Skeletal muscle satellite cell (primary cell): Measurements from ENCODE around the gene CHSY3.

Experiments
- H3K27me3 ChIP-seq: 2 replicates; pipeline ENCODE4 v1.7.0; 2013; ENCODE audit warnings: low read length; ENCODE audit not compliant: control insufficient read depth, insufficient read depth
- H3K36me3 ChIP-seq: 2 replicates; pipeline ENCODE4 v1.7.0; 2013; ENCODE audit warnings: mild to moderate bottlenecking, control low read depth, low read length; ENCODE audit not compliant: insufficient read depth
- H3K4me1 ChIP-seq: 2 replicates; pipeline ENCODE4 v1.7.0; 2013; ENCODE audit warnings: low read length; ENCODE audit not compliant: control insufficient read depth, insufficient read depth
- H3K4me2 ChIP-seq: 2 replicates; pipeline ENCODE4 v1.7.0; 2013; ENCODE audit warnings: mild to moderate bottlenecking, low read length
- H3K4me3 ChIP-seq: 2 replicates; pipeline ENCODE4 v1.7.0; 2013; ENCODE audit warnings: low read length
- H3K9ac ChIP-seq: 2 replicates; pipeline ENCODE4 v1.7.0; 2013; ENCODE audit warnings: mild to moderate bottlenecking, low read depth, low read length, moderate library complexity
- H3K9me3 ChIP-seq: replicated peaks from 2 replicates; pipeline ENCODE4 v1.7.0; 2013; ENCODE audit warnings: mild to moderate bottlenecking, control low read depth, low read length

The CHSY3 gene

DNA sequence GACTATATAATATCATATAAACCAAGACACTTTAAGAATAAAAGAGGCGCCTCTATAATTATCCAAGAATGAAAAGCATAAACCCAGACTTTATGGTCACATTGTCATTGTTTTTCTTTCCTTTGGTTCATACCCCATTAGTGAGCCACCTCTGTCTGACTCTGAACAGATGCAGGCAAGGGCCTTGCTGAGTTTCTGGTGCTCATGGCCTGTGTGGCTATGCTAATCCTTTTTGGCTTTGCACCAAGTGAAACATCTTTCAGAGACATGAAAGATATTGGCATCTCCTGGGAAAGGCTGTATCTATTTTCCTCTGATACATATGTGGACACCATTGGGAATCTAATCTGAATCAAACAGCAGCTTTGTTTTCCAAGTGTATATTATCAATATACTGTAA is 222.5 kb downstream of the CHSY3 start:
- H3K36me3 ChIP-seq = no peaks in the 10 kb centered on the region
- no peak overlapping the region for H3K9ac ChIP-seq
- no peaks in the 10 kb centered on the region for H3K9me3 ChIP-seq
- no peak overlapping the region for H3K4me2 ChIP-seq
- H3K4me3 ChIP-seq = no peak overlapping the region
- no peaks in the 10 kb centered on the region for H3K27me3 ChIP-seq
- H3K4me1 ChIP-seq = peaks cover 27% of the 10 kb centered on the region

DNA sequence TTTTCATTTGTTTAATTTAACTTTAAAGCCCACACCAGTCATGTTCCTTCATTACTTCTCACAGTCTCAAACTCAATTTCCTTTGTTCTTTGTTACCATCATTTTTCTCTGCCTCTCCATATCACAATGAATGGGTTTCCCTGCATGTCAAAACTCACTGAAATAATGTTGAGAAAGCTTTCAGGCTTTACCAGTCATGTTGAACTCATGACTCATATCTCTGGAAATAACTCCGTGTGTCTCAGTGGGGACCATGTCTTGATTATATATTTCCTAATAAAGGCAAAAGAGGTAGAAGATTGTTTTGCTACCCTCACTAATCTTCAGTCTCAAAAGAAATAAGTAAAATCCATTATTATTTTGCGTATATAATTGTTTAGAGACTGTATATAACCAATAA is 231.2 kb downstream of the CHSY3 start:
- H3K36me3 ChIP-seq = no peaks in the 10 kb centered on the region
- H3K9me3 ChIP-seq = no peaks in the 10 kb centered on the region
- no peak overlapping the region for H3K4me2 ChIP-seq
- H3K27me3 ChIP-seq = no peaks in the 10 kb centered on the region
- H3K9ac ChIP-seq = no peak overlapping the region
- no peak overlapping the region for H3K4me3 ChIP-seq
- H3K4me1 ChIP-seq = peaks cover 38% of the 10 kb centered on the region

GRCh38 chr5:130136300-130136699 is 232.0 kb downstream of the CHSY3 start:
- Histone ChIP-seq H3K4me2 (no peak overlapping the region), H3K4me3 (no peak overlapping the region), H3K9ac (no peak overlapping the region), H3K27me3 (no peaks in the 10 kb centered on the region), H3K4me1 (peaks cover 32% of the 10 kb centered on the region), H3K36me3 (no peaks in the 10 kb centered on the region), H3K9me3 (no peaks in the 10 kb centered on the region)

DNA sequence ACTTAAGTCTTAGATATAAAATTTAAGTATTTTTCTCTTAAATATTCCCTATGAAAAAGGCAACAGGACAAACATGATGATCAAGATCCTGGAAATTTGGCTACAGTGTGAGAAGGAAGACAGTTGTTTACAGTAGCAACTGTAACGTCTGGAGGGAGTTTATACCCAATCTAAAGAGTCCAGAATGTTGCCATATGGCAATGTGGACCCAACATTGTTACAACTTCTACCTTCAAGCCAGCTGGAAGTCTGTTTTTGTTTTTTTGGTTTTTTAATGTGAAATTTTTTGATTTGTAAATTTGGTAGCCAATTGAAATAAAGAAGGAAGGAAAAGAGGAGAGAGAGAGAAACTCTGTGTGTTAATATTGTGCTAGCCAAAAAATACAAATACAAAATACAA is 233.4 kb downstream of the CHSY3 start:
- Histone ChIP-seq H3K27me3 (no peaks in the 10 kb centered on the region), H3K4me2 (no peak overlapping the region), H3K9me3 (no peaks in the 10 kb centered on the region), H3K4me3 (no peak overlapping the region), H3K4me1 (peaks cover 32% of the 10 kb centered on the region), H3K9ac (no peak overlapping the region), H3K36me3 (no peaks in the 10 kb centered on the region)

- Histone ChIP-seq H3K4me2 (peak overlapping the region; percentile 50), H3K27me3 (no peaks in the 10 kb centered on the region), H3K9me3 (no peaks in the 10 kb centered on the region), H3K4me3 (no peak overlapping the region), H3K9ac (peak overlapping the region; percentile 15), H3K4me1 (peaks cover 32% of the 10 kb centered on the region), H3K36me3 (no peaks in the 10 kb centered on the region)
Measured at GRCh38 chr5:130138406-130139045, 234.3 kb downstream of the CHSY3 start.

DNA sequence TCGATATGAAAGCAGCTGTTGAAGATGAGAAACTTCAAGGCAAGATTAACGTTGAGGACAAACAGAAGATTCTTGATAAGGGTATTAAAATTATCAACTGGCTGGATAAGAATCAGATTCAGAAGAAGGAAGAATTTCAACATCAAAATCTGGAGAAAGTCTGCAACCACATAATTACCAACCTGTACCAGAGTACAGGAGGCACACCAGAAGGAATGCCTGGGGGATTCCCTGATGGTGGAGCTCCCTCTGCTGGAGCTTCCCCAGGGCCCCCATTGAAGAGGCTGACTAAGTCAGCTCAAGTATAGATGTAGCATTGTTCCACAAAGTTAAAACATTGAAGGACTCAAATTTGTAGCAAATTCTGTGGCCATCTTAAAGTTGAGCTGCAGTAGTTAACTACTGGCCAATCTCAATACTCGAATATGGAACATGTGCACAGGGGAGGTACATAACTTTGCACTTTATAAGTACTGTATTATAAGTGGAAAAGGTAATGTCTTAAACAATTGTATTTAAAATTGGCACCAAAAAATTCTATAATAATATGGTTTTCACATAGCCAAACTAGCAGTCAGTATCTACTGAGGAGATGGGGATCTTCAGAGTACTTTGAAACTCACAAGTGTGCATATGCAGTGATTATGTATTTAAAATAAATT is 237.5 kb downstream of the CHSY3 start:
- no peak overlapping the region for H3K4me3 ChIP-seq
- H3K9ac ChIP-seq = no peak overlapping the region
- H3K4me1 ChIP-seq = peaks cover 17% of the 10 kb centered on the region
- H3K9me3 ChIP-seq = no peaks in the 10 kb centered on the region
- no peak overlapping the region for H3K4me2 ChIP-seq
- H3K27me3 ChIP-seq = no peaks in the 10 kb centered on the region
- H3K36me3 ChIP-seq = no peaks in the 10 kb centered on the region

- Histone ChIP-seq H3K4me3 (no peak overlapping the region), H3K9ac (no peak overlapping the region), H3K4me1 (no peaks in the 10 kb centered on the region), H3K36me3 (no peaks in the 10 kb centered on the region), H3K9me3 (no peaks in the 10 kb centered on the region), H3K4me2 (no peak overlapping the region), H3K27me3 (no peaks in the 10 kb centered on the region)
Measured at GRCh38 chr5:130151239-130151638, 247.0 kb downstream of the CHSY3 start.

GRCh38 chr5:130155345-130156011 is 251.2 kb downstream of the CHSY3 start:
- no peaks in the 10 kb centered on the region for H3K9me3 ChIP-seq
- H3K4me1 ChIP-seq = no peaks in the 10 kb centered on the region
- H3K36me3 ChIP-seq = no peaks in the 10 kb centered on the region
- H3K4me3 ChIP-seq = no peak overlapping the region
- H3K9ac ChIP-seq = no peak overlapping the region
- H3K27me3 ChIP-seq = no peaks in the 10 kb centered on the region
- no peak overlapping the region for H3K4me2 ChIP-seq

GRCh38 chr5:130158036-130158435 is 253.8 kb downstream of the CHSY3 start:
- H3K9ac ChIP-seq = no peak overlapping the region
- H3K9me3 ChIP-seq = no peaks in the 10 kb centered on the region
- H3K27me3 ChIP-seq = no peaks in the 10 kb centered on the region
- H3K36me3 ChIP-seq = no peaks in the 10 kb centered on the region
- no peak overlapping the region for H3K4me3 ChIP-seq
- H3K4me2 ChIP-seq = no peak overlapping the region
- no peaks in the 10 kb centered on the region for H3K4me1 ChIP-seq

DNA sequence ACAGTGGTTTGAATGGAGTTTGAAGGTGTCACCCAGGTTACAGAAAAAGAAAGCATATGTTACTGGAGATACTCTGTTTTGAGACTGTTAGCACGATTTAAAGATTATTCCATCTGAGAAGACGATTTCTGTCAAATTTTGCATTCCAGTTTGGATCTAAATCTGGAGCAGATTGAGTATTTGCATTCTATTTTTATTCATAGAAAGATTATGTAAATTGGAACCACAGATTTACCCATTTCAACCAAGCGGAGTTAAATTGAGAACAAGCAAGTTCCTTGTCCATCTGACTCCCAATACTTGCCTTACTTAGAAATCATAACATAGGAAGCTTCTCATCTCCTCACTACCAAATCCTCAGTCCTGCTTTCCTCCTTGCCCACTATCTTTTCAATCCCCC is 255.7 kb downstream of the CHSY3 start:
- Histone ChIP-seq H3K27me3 (no peaks in the 10 kb centered on the region), H3K4me1 (no peaks in the 10 kb centered on the region), H3K9ac (no peak overlapping the region), H3K4me2 (no peak overlapping the region), H3K9me3 (no peaks in the 10 kb centered on the region), H3K4me3 (no peak overlapping the region), H3K36me3 (no peaks in the 10 kb centered on the region)

- H3K4me2 ChIP-seq = no peak overlapping the region
- H3K9ac ChIP-seq = no peak overlapping the region
- peaks cover 2% of the 10 kb centered on the region for H3K4me1 ChIP-seq
- H3K27me3 ChIP-seq = no peaks in the 10 kb centered on the region
- no peak overlapping the region for H3K4me3 ChIP-seq
- H3K36me3 ChIP-seq = no peaks in the 10 kb centered on the region
- H3K9me3 ChIP-seq = no peaks in the 10 kb centered on the region
Measured at GRCh38 chr5:130164966-130165365, 260.7 kb downstream of the CHSY3 start.
